ENCODE measurements around the gene MS4A13. TPM values are rescaled to one million over a fixed set of nuclear protein-coding genes. Genes with fewer than 3 reads are reported as not detected.

The MS4A13 gene
- total and polyA plus RNA-seq, 4 donors, result not detected

- H3K36me3 ChIP-seq (ENCODE audit: control insufficient read depth in 4 of 4, insufficient read depth in 3 of 4, low read depth in 1 of 4, low read length in 3 of 4), result no peaks in the 10 kb centered on the region
- WGBS, result 61% methylated on average over 8 of the region's 8 CpGs
- H3K9me3 ChIP-seq (ENCODE audit: control insufficient read depth in 4 of 4, low read length in 3 of 4), result peaks cover 0 to 9% (median 5%) of the 10 kb centered on the region in 4 donors
- no peak for TF ChIP-seq GABPA (IDR thresholded peaks at IDR 0.05 in 1 of 2, conservative IDR thresholded peaks at IDR 0.05 in 1 of 2)
- no peak for TF ChIP-seq HNF4A (conservative IDR thresholded peaks at IDR 0.05)
- TF ChIP-seq JUND (IDR thresholded peaks at IDR 0.05), result no peak
- TF ChIP-seq YY1 (IDR thresholded peaks at IDR 0.05), result no peak
- no peak for TF ChIP-seq HNF4G (IDR thresholded peaks at IDR 0.05)
- TF ChIP-seq ZBTB33 (IDR thresholded peaks at IDR 0.05), result no peak
- H3K4me3 ChIP-seq (ENCODE audit: low read depth in 1 of 3, low read length in 3 of 3), result no peak overlapping the region
- no peak overlapping the region for H3K27ac ChIP-seq (ENCODE audit: low read depth in 1 of 2, low read length in 2 of 2)
- DNase-seq (ENCODE audit: low spot score), result no peak
- no peak overlapping the region for H3K9ac ChIP-seq (ENCODE audit: low read depth in 1 of 2, low read length in 2 of 2)
- H3K27me3 ChIP-seq (ENCODE audit: control insufficient read depth in 4 of 4, insufficient read depth in 4 of 4, low read length in 3 of 4), result peaks cover 0 to 6% (median 0%) of the 10 kb centered on the region in 4 donors
- no peaks in the 10 kb centered on the region for H3K4me1 ChIP-seq (ENCODE audit: control insufficient read depth in 4 of 4, insufficient read depth in 4 of 4, low read length in 3 of 4)
These were observed 48.5 kb downstream of the MS4A13 start for GRCh38 chr11:60563553-60564235.

- no peaks in the 10 kb centered on the region for H3K4me1 ChIP-seq (ENCODE audit: control insufficient read depth in 4 of 4, insufficient read depth in 4 of 4, low read length in 3 of 4)
- peaks cover 0 to under 1% (median 0%) of the 10 kb centered on the region in 4 donors for H3K9me3 ChIP-seq (ENCODE audit: control insufficient read depth in 4 of 4, low read length in 3 of 4)
- 86% methylated on average over 5 of the region's 5 CpGs for WGBS
- TF ChIP-seq GABPA (IDR thresholded peaks at IDR 0.05 in 1 of 2, conservative IDR thresholded peaks at IDR 0.05 in 1 of 2) (no peak), RAD21 (IDR thresholded peaks at IDR 0.05) (no peak), EGR1 (IDR thresholded peaks at IDR 0.05; ENCODE audit: low read depth in 2 of 2) (no peak), ATF3 (IDR thresholded peaks at IDR 0.05) (no peak), YY1 (IDR thresholded peaks at IDR 0.05) (no peak), RXRA (IDR thresholded peaks at IDR 0.05) (no peak), JUND (IDR thresholded peaks at IDR 0.05) (no peak), MAX (IDR thresholded peaks at IDR 0.05) (no peak), FOXA1 (IDR thresholded peaks at IDR 0.05) (no peak), SP1 (IDR thresholded peaks at IDR 0.05) (no peak), HNF4G (IDR thresholded peaks at IDR 0.05) (no peak)
- no peaks in the 10 kb centered on the region for H3K36me3 ChIP-seq (ENCODE audit: control insufficient read depth in 4 of 4, insufficient read depth in 3 of 4, low read depth in 1 of 4, low read length in 3 of 4)
- H3K4me3 ChIP-seq (ENCODE audit: low read depth in 1 of 3, low read length in 3 of 3), result no peak overlapping the region
- H3K9ac ChIP-seq (ENCODE audit: low read depth in 1 of 2, low read length in 2 of 2), result no peak overlapping the region
- no peak overlapping the region for H3K27ac ChIP-seq (ENCODE audit: low read depth in 1 of 2, low read length in 2 of 2)
- H3K27me3 ChIP-seq (ENCODE audit: control insufficient read depth in 4 of 4, insufficient read depth in 4 of 4, low read length in 3 of 4), result peaks cover 0 to 4% (median 0%) of the 10 kb centered on the region in 4 donors
- no peak for DNase-seq (ENCODE audit: low spot score)
These were observed 51.6 kb downstream of the MS4A13 start for GRCh38 chr11:60566776-60567175.

GRCh38 chr11:60570970-60571369 lies 55.8 kb downstream of the MS4A13 start:
- Histone ChIP-seq H3K36me3 (ENCODE audit: control insufficient read depth in 4 of 4, insufficient read depth in 3 of 4, low read depth in 1 of 4, low read length in 3 of 4) (no peaks in the 10 kb centered on the region), H3K4me1 (ENCODE audit: control insufficient read depth in 4 of 4, insufficient read depth in 4 of 4, low read length in 3 of 4) (no peaks in the 10 kb centered on the region), H3K9ac (ENCODE audit: low read depth in 1 of 2, low read length in 2 of 2) (no peak overlapping the region), H3K4me3 (ENCODE audit: low read depth in 1 of 3, low read length in 3 of 3) (no peak overlapping the region), H3K9me3 (ENCODE audit: control insufficient read depth in 4 of 4, low read length in 3 of 4) (no peaks in the 10 kb centered on the region), H3K27me3 (ENCODE audit: control insufficient read depth in 4 of 4, insufficient read depth in 4 of 4, low read length in 3 of 4) (peaks cover 0 to 4% (median 0%) of the 10 kb centered on the region in 4 donors), H3K27ac (ENCODE audit: low read depth in 1 of 2, low read length in 2 of 2) (no peak overlapping the region)
- 64% methylated on average over 1 of the region's 1 CpG for WGBS
- no peak for DNase-seq (ENCODE audit: low spot score)
- TF ChIP-seq SP1 (IDR thresholded peaks at IDR 0.05) (no peak), MAX (IDR thresholded peaks at IDR 0.05) (no peak), GABPA (IDR thresholded peaks at IDR 0.05 in 1 of 2, conservative IDR thresholded peaks at IDR 0.05 in 1 of 2) (no peak), RXRA (IDR thresholded peaks at IDR 0.05) (no peak), ZBTB33 (IDR thresholded peaks at IDR 0.05) (no peak), ATF3 (IDR thresholded peaks at IDR 0.05) (no peak), FOXA1 (IDR thresholded peaks at IDR 0.05) (no peak), HNF4A (conservative IDR thresholded peaks at IDR 0.05) (no peak), JUND (IDR thresholded peaks at IDR 0.05) (no peak), REST (IDR thresholded peaks at IDR 0.05) (no peak), HNF4G (IDR thresholded peaks at IDR 0.05) (no peak), FOXA2 (IDR thresholded peaks at IDR 0.05) (no peak)
